GM12878 (cell line): ENCODE measurements around the gene ABCA10. TPM values are rescaled to one million over a fixed set of nuclear protein-coding genes. Genes with fewer than 3 reads are reported as not detected.

Experiments used
- ATAC-seq: fragments of 200-7000 bp; cut with Tn5 transposase; 3 replicates; pipeline ENCODE4 v1.9.1; 2020; ENCODE audit warnings: mild to moderate bottlenecking, moderate library complexity
- BruUV-seq: library from RNA; stranded (reverse); fragments of 400-500 nt; replicated peaks from 2 replicates; lab custom pipeline; 2021; lab: Mats Ljungman, UMichigan
- CTCF ChIA-PET: fragments of 300-600 bp; sonication (Branson Sonifier 250); formaldehyde crosslinking; extraction: SDS; loops from one replicate; lab custom pipeline; 2021; ENCODE audit warnings: inconsistent platforms; lab: Yijun Ruan, JAX
- POLR2A ChIA-PET: fragments of 350-600 bp; formaldehyde crosslinking; extraction: SDS; loops from one replicate; lab custom pipeline; 2021; ENCODE audit warnings: inconsistent platforms; lab: Charles Lee
- RAD21 ChIA-PET: fragments of 300-600 bp; sonication (Branson Sonifier 250); formaldehyde crosslinking; loops from one replicate; lab custom pipeline; 2023; ENCODE audit warnings: antibody characterized with exemption; ENCODE audit not compliant: unreplicated experiment; lab: Charles Lee
- SMC1A ChIA-PET: fragments of 300-600 bp; sonication (Branson Sonifier 250); formaldehyde crosslinking; loops from one replicate; lab custom pipeline; 2023; ENCODE audit not compliant: unreplicated experiment, uncharacterized antibody; lab: Charles Lee
- DNase-seq: peaks from one replicate; pipeline ENCODE4 v3.0.0-alpha.2; 2011; ENCODE audit warnings: low read depth, low spot score
- FAIRE-seq: peaks from 3 replicates; lab custom pipeline; 2011; peaks lifted over from hg19 to GRCh38; lab: Jason Lieb, UNC
- H2AFZ ChIP-seq: 2 replicates; pipeline ENCODE4 v1.6.0; 2011; ENCODE audit warnings: low read depth, low read length, control low read depth; ENCODE audit not compliant: control insufficient read depth
- H3K27ac ChIP-seq: 2 replicates; pipeline ENCODE4 v1.5.1; 2011; ENCODE audit warnings: control low read depth; ENCODE audit not compliant: control insufficient read depth, insufficient read depth
- H3K27me3 ChIP-seq, 2 experiments: replicated peaks in 1 of 2; 2 replicates each; pipeline versions ENCODE4 v1.6.0 to v1.6.1; 2011; ENCODE audit warnings: low read length in 1 of 2; ENCODE audit not compliant: control insufficient read depth in 2 of 2, insufficient read depth in 2 of 2
- H3K36me3 ChIP-seq, 2 experiments: 2 replicates each; pipeline ENCODE4 v1.5.1; 2011; ENCODE audit warnings: low read length in 1 of 2; ENCODE audit not compliant: control insufficient read depth in 2 of 2, insufficient read depth in 2 of 2
- H3K4me1 ChIP-seq: 2 replicates; pipeline ENCODE4 v1.6.1; 2011; ENCODE audit warnings: mild to moderate bottlenecking, low read length, moderate library complexity, mixed read lengths; ENCODE audit not compliant: control insufficient read depth, insufficient read depth
- H3K4me2 ChIP-seq: 2 replicates; pipeline ENCODE4 v1.6.0; 2011; ENCODE audit warnings: control low read depth; ENCODE audit not compliant: control insufficient read depth, insufficient read depth
- H3K4me3 ChIP-seq: fragments of 200-600 bp; sonication (generic); 2 replicates; pipeline ENCODE4 v1.5.1; 2016
- H3K79me2 ChIP-seq: 2 replicates; pipeline ENCODE4 v1.6.0; 2011; ENCODE audit warnings: low read length; ENCODE audit not compliant: control insufficient read depth, insufficient read depth
- H3K9ac ChIP-seq: 2 replicates; pipeline ENCODE4 v1.8.0; 2011; ENCODE audit warnings: low read length, control low read depth, mixed read lengths; ENCODE audit not compliant: control insufficient read depth, insufficient read depth
- H3K9me3 ChIP-seq: replicated peaks from 3 replicates; pipeline ENCODE4 v1.5.1; 2011; ENCODE audit warnings: mild to moderate bottlenecking, low read length; ENCODE audit not compliant: control insufficient read depth, insufficient read depth
- H4K20me1 ChIP-seq: 2 replicates; pipeline ENCODE4 v1.6.0; 2011; ENCODE audit not compliant: control insufficient read depth, insufficient read depth
- BCL3 ChIP-seq: IDR thresholded peaks from 2 replicates; pipeline ENCODE4 v1.6.1; 2011; ENCODE audit warnings: borderline replicate concordance, low read depth, mild to moderate bottlenecking, moderate library complexity, low read length; ENCODE audit not compliant: insufficient read depth, poor library complexity, severe bottlenecking
- GABPA ChIP-seq: IDR thresholded peaks from 2 replicates; pipeline ENCODE4 v1.6.1; 2014; ENCODE audit warnings: antibody characterized with exemption, low read depth, mild to moderate bottlenecking, inconsistent platforms
- KAT2A ChIP-seq: conservative IDR thresholded peaks from 2 replicates; pipeline ENCODE4 v1.6.1; 2011; ENCODE audit warnings: low read depth, low read length; ENCODE audit not compliant: control insufficient read depth
- PKNOX1 ChIP-seq: fragments of 450-650 bp; IDR thresholded peaks from 2 replicates; pipeline ENCODE4 v1.6.1; 2016; ENCODE audit warnings: mild to moderate bottlenecking
- POU2F2 ChIP-seq: IDR thresholded peaks from 3 replicates; pipeline ENCODE4 v1.6.1; 2011; ENCODE audit warnings: low read depth, mild to moderate bottlenecking, low read length, borderline replicate concordance
- RAD51 ChIP-seq: fragments of 450-650 bp; IDR thresholded peaks from 2 replicates; pipeline ENCODE4 v1.6.1; 2016; ENCODE audit warnings: moderate library complexity, mild to moderate bottlenecking, inconsistent platforms
- RUNX3 ChIP-seq: IDR thresholded peaks from 2 replicates; pipeline ENCODE4 v1.6.1; 2012; ENCODE audit warnings: low read length, inconsistent platforms
- STAT1 ChIP-seq: fragments of 450-650 bp; conservative IDR thresholded peaks from 2 replicates; pipeline ENCODE4 v1.6.1; 2014; ENCODE audit warnings: antibody characterized with exemption, mild to moderate bottlenecking
- WRNIP1 ChIP-seq: IDR thresholded peaks from 2 replicates; pipeline ENCODE4 v1.6.1; 2011; ENCODE audit warnings: low read depth, low read length, improper control_type of control experiment, borderline replicate concordance
- ZZZ3 ChIP-seq: IDR thresholded peaks from 2 replicates; pipeline ENCODE4 v1.6.1; 2011; ENCODE audit warnings: low read depth; ENCODE audit not compliant: control insufficient read depth, insufficient read length
- WGBS: methylation state at CpG from one replicate; pipeline ENCODE4 v1.1.6; 2016; ENCODE audit warnings: low lambda C conversion rate; ENCODE audit not compliant: insufficient replicate concordance, insufficient coverage; ENCODE audit errors: missing lambda C conversion rate; 5-methylcytosine and 5-hydroxymethylcytosine counted together
- in situ Hi-C: fragments of 300-500 bp; cut with MboI; formaldehyde crosslinking; loops from 9 replicates; pipeline ENCODE4 v1.14.3; 2018; ENCODE audit warnings: mixed read lengths
- intact Hi-C: fragments of 100-400 bp; cut with micrococcal nuclease; formaldehyde crosslinking; loops from one replicate; pipeline ENCODE4 v1.14.2; 2022; ENCODE audit not compliant: unreplicated experiment
- polyA plus RNA-seq, 11 experiments: library from polyadenylated mRNA; depleted of rRNA in 4 of 11; unstranded in 6 of 11; stranded (reverse) in 5 of 11; fragments of >200 nt; fragmentation: Nextera tagmentation in 4 of 11; fragmentation: Illumina TruSeq in 1 of 11; extraction: Ambion mirVana in 4 of 11; extraction: Trizol in 1 of 11; gene quantifications; 1 replicate in 1 of 11; 2 replicates in 10 of 11; pipeline versions ENCODE4 v1.2.1 to v1.2.3, GENCODE V29; 2011 to 2016; ENCODE audit warnings: inconsistent platforms in 2 of 11, missing spikeins in 2 of 11, low read depth in 1 of 11
- total RNA-seq, 4 experiments: library from RNA; depleted of rRNA in 3 of 4; stranded (reverse); fragments of >200 nt in 3 of 4; fragmentation: Illumina TruSeq in 1 of 4; extraction: Trizol in 1 of 4; gene quantifications; 2 replicates each; pipeline versions ENCODE4 v1.2.1 to v1.2.3, GENCODE V29; 2013 to 2021
- TF ChIP-seq, protein P1 (sequence below): IDR thresholded peaks from 2 replicates; pipeline ENCODE4 v1.6.1; 2011; ENCODE audit warnings: low read depth, low read length, improper control_type of control experiment, borderline replicate concordance
- TF ChIP-seq, protein P2 (sequence below): fragments of 450-650 bp; IDR thresholded peaks from 2 replicates; pipeline ENCODE4 v1.6.1; 2017; ENCODE audit warnings: low read depth, mild to moderate bottlenecking, moderate library complexity

The ABCA10 gene
- total and polyA plus RNA-seq, 10 of the 15 experiments (the other 5 are each of a cell fraction or from before 2014, with no cell fraction given): 0.33 to 3.0 (median 0.83) TPM

DNA sequence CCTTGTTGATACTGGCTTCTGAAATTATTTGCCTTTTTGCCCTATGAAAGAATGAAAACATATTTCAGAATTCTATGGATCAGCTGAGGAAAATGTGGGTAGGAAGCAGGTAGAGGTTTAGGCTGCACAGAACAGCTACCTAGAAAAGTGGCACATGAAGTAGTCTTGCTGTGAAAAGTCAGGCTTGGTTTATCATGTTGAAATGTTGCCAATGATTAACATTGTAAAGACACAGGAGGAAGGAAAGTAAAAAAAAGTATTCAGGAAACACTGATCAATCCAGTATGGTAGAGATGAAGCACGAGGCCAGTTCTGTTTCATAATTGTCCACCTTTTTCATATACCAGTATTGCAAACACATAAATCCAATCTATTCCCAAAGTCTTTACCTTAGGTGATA, 116.8 kb downstream of the ABCA10 start:
- no peak overlapping the region for H3K27ac ChIP-seq
- peaks cover 4% of the 10 kb centered on the region for H3K79me2 ChIP-seq
- BruUV-seq: no TSS peak
- CTCF ChIA-PET: interaction anchor here (0.6 to 1.6 kb wide), 2 partner anchors 9 to 77 kb away, joined by 3 to 7 read pairs; no protein-coding TSS in a partner anchor
- no peak overlapping the region for H3K9ac ChIP-seq
- POLR2A ChIA-PET: interaction anchor here (1.2 kb wide), 1 partner anchor 8 kb away, joined by 3 read pairs; no protein-coding TSS in a partner anchor
- H3K4me1 ChIP-seq: peaks cover 8% of the 10 kb centered on the region; the same call in 1 of the 2 replicates
- SMC1A ChIA-PET: interaction anchor here (4.9 kb wide), 1 partner anchor 11 kb away, joined by 37 read pairs; no protein-coding TSS in a partner anchor
- DNase-seq (no peak), FAIRE-seq (no peak), ATAC-seq (no peak)
- no peak overlapping the region for H3K4me2 ChIP-seq
- in situ Hi-C loops: no loop called here
- no peaks in the 10 kb centered on the region for H4K20me1 ChIP-seq
- RAD21 ChIA-PET: interaction anchor here (1.3 kb wide), 1 partner anchor 44 kb away, joined by 3 read pairs; no protein-coding TSS in a partner anchor
- intact Hi-C loops: no loop called here
- no peak overlapping the region for H3K4me3 ChIP-seq
- no peak overlapping the region for H2AFZ ChIP-seq
- peaks cover 3% of the 10 kb centered on the region; the same call in 2 of the 3 replicates for H3K9me3 ChIP-seq
- H3K36me3 ChIP-seq: no peaks in the 10 kb centered on the region; a peak in 1 of 4 replicates
- H3K27me3 ChIP-seq: no peaks in the 10 kb centered on the region
- WGBS: 100% methylated on average over 1 of the region's 1 CpG
- TF ChIP-seq, protein P1, sequence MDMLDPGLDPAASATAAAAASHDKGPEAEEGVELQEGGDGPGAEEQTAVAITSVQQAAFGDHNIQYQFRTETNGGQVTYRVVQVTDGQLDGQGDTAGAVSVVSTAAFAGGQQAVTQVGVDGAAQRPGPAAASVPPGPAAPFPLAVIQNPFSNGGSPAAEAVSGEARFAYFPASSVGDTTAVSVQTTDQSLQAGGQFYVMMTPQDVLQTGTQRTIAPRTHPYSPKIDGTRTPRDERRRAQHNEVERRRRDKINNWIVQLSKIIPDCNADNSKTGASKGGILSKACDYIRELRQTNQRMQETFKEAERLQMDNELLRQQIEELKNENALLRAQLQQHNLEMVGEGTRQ: no peak
- TF ChIP-seq KAT2A: no peak
- no peak for TF ChIP-seq RUNX3
- TF ChIP-seq, protein P2, sequence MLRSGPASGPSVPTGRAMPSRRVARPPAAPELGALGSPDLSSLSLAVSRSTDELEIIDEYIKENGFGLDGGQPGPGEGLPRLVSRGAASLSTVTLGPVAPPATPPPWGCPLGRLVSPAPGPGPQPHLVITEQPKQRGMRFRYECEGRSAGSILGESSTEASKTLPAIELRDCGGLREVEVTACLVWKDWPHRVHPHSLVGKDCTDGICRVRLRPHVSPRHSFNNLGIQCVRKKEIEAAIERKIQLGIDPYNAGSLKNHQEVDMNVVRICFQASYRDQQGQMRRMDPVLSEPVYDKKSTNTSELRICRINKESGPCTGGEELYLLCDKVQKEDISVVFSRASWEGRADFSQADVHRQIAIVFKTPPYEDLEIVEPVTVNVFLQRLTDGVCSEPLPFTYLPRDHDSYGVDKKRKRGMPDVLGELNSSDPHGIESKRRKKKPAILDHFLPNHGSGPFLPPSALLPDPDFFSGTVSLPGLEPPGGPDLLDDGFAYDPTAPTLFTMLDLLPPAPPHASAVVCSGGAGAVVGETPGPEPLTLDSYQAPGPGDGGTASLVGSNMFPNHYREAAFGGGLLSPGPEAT: no peak
- TF ChIP-seq WRNIP1: no peak
- no peak for TF ChIP-seq ZZZ3
- TF ChIP-seq STAT1: no peak
- TF ChIP-seq POU2F2: no peak
- no peak for TF ChIP-seq GABPA
- TF ChIP-seq RAD51: no peak
- no peak for TF ChIP-seq BCL3
- no peak for TF ChIP-seq PKNOX1
